ENCODE results near the gene TMEM167B. TPM values are rescaled to one million over a fixed set of nuclear protein-coding genes. Genes with fewer than 3 reads are reported as not detected.

The TMEM167B gene
- total and polyA plus RNA-seq, 4 donors: 5.4 to 15.4 (median 13.2) TPM

GRCh38 chr1:109080441-109081082 lies 10.0 kb upstream of the TMEM167B start:
- Histone ChIP-seq H3K36me3 (ENCODE audit: control insufficient read depth in 4 of 4, insufficient read depth in 3 of 4, low read depth in 1 of 4, low read length in 3 of 4) (no peaks in the 10 kb centered on the region), H3K4me3 (ENCODE audit: low read depth in 1 of 3, low read length in 3 of 3) (no peak overlapping the region), H3K27me3 (ENCODE audit: control insufficient read depth in 4 of 4, insufficient read depth in 4 of 4, low read length in 3 of 4) (no peaks in the 10 kb centered on the region), H3K9me3 (ENCODE audit: control insufficient read depth in 4 of 4, low read length in 3 of 4) (no peaks in the 10 kb centered on the region), H3K27ac (ENCODE audit: low read depth in 1 of 2, low read length in 2 of 2) (no peak overlapping the region), H3K9ac (ENCODE audit: low read depth in 1 of 2, low read length in 2 of 2) (no peak overlapping the region), H3K4me1 (ENCODE audit: control insufficient read depth in 4 of 4, insufficient read depth in 4 of 4, low read length in 3 of 4) (no peaks in the 10 kb centered on the region)
- 85% methylated on average over 5 of the region's 5 CpGs for WGBS
- TF ChIP-seq CTCF (IDR thresholded peaks at IDR 0.05; ENCODE audit: low read depth, low read length, missing input control) (no peak), ZBTB33 (IDR thresholded peaks at IDR 0.05) (no peak), ATF3 (IDR thresholded peaks at IDR 0.05) (no peak), MAX (IDR thresholded peaks at IDR 0.05) (no peak), JUND (IDR thresholded peaks at IDR 0.05) (no peak), FOXA1 (IDR thresholded peaks at IDR 0.05) (no peak), RXRA (IDR thresholded peaks at IDR 0.05) (no peak), EGR1 (IDR thresholded peaks at IDR 0.05; ENCODE audit: low read depth in 2 of 2) (no peak), GABPA (IDR thresholded peaks at IDR 0.05 in 1 of 2, conservative IDR thresholded peaks at IDR 0.05 in 1 of 2) (no peak), TAF1 (conservative IDR thresholded peaks at IDR 0.05) (no peak), RAD21 (IDR thresholded peaks at IDR 0.05) (no peak), FOXA2 (IDR thresholded peaks at IDR 0.05) (no peak), YY1 (IDR thresholded peaks at IDR 0.05) (no peak), NR2F2 (IDR thresholded peaks at IDR 0.05) (no peak), REST (IDR thresholded peaks at IDR 0.05) (no peak), SP1 (IDR thresholded peaks at IDR 0.05) (no peak), HNF4G (IDR thresholded peaks at IDR 0.05) (no peak), HNF4A (conservative IDR thresholded peaks at IDR 0.05) (no peak)
- DNase-seq (ENCODE audit: low spot score): no peak

Data from liver (tissue), 9 donors.